ENCODE results near the gene HBA2. TPM values are rescaled to one million over a fixed set of nuclear protein-coding genes. Genes with fewer than 3 reads are reported as not detected.
A peak's percentile ranks its signal among the peaks of the same experiment; 100 is the strongest.

Gene HBA2
- polyA plus RNA-seq, 3 donors: 2.8 to 193 (median 158) TPM

GRCh38 chr16:133716-134115 lies 39.0 kb upstream of the HBA2 start:
- Mint-ChIP-seq H3K9me3 (peaks cover 0 to 2% (median 0%) of the 10 kb centered on the region in 7 donors), H3K4me3 (no peak overlapping the region), H3K27ac (no peak overlapping the region), H3K36me3 (peaks cover 8 to 12% of the 10 kb centered on the region in 2 donors), H3K27me3 (ENCODE audit: low read depth in 3 of 3) (no peaks in the 10 kb centered on the region), H3K4me1 (peaks cover 13% of the 10 kb centered on the region)
- H3K4me2 ChIP-seq (replicated peaks; ENCODE audit: extremely low read depth, low read length, poor library complexity, severe bottlenecking): no peak overlapping the region
- no peak overlapping the region for H3K4me3 ChIP-seq (replicated peaks in 1 of 3; ENCODE audit: low read depth in 2 of 3, low read length in 3 of 3)
- no peak overlapping the region for H3K27ac ChIP-seq (ENCODE audit: low read depth in 1 of 2, low read length in 2 of 2)
- H3K4me1 ChIP-seq (ENCODE audit: control insufficient read depth in 1 of 2, insufficient read depth in 2 of 2, low read length in 2 of 2): peaks cover 8 to 9% of the 10 kb centered on the region in 2 donors
- DNase-seq: no peak
- H3K79me2 ChIP-seq (ENCODE audit: insufficient read depth, low read length): peaks cover 21% of the 10 kb centered on the region
- intact Hi-C loops (cut with micrococcal nuclease): no loop called here
- H2AFZ ChIP-seq (ENCODE audit: insufficient read depth, low read depth, low read length, poor library complexity, severe bottlenecking): no peak overlapping the region
- no peaks in the 10 kb centered on the region for H4K20me1 ChIP-seq (ENCODE audit: insufficient read depth, low read length)
- WGBS (ENCODE audit: insufficient coverage): no CpG with 5 or more reads among the region's 2 CpGs
- peaks cover 0 to 7% of the 10 kb centered on the region in 2 donors for H3K36me3 ChIP-seq (replicated peaks in 1 of 2; ENCODE audit: control insufficient read depth in 1 of 2, insufficient read depth in 2 of 2, low read length in 2 of 2)
- no peaks in the 10 kb centered on the region for H3K27me3 ChIP-seq (ENCODE audit: control insufficient read depth in 2 of 2, insufficient read depth in 2 of 2, low read length in 2 of 2)
- TF ChIP-seq, protein P1, sequence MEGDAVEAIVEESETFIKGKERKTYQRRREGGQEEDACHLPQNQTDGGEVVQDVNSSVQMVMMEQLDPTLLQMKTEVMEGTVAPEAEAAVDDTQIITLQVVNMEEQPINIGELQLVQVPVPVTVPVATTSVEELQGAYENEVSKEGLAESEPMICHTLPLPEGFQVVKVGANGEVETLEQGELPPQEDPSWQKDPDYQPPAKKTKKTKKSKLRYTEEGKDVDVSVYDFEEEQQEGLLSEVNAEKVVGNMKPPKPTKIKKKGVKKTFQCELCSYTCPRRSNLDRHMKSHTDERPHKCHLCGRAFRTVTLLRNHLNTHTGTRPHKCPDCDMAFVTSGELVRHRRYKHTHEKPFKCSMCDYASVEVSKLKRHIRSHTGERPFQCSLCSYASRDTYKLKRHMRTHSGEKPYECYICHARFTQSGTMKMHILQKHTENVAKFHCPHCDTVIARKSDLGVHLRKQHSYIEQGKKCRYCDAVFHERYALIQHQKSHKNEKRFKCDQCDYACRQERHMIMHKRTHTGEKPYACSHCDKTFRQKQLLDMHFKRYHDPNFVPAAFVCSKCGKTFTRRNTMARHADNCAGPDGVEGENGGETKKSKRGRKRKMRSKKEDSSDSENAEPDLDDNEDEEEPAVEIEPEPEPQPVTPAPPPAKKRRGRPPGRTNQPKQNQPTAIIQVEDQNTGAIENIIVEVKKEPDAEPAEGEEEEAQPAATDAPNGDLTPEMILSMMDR (IDR thresholded peaks at IDR 0.05): no peak
- H3K9me3 ChIP-seq (replicated peaks in 1 of 2; ENCODE audit: control insufficient read depth in 1 of 2, insufficient read depth in 1 of 2, low read length in 2 of 2): no peaks in the 10 kb centered on the region
- H3K9ac ChIP-seq (ENCODE audit: insufficient read depth, low read length, poor library complexity, severe bottlenecking): no peak overlapping the region

DNA sequence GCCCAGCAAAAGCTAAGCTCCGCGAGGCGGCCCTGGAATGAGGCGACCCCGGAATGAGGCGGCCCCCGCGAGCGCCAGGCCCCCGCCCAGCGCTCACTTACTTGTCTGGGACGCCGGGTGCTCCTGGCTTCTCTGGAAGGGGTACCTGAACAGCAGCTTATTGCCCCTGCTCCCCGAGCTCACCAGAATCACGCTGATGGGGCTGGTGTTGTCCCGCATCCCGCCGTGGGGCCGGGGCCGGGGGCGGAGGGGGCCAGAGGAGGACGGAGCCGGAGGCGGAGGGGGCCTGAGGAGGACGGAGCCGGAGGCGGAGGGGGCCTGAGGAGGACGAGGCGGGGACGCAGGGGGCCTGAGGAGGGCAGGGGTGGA lies 34.6 kb upstream of the HBA2 start:
- intact Hi-C loops (cut with micrococcal nuclease): loop anchor here in 1 of 2 donors (5.0 kb wide), 1 partner anchor 94 kb away; the partner anchor contains the start of gene FAM234A
- peak overlapping the region; percentile 52 to 78 (median 70) for H3K4me3 ChIP-seq (replicated peaks in 1 of 3; ENCODE audit: low read depth in 2 of 3, low read length in 3 of 3)
- H3K9me3 Mint-ChIP-seq: peaks cover 0 to 4% (median 0%) of the 10 kb centered on the region in 7 donors
- peaks cover 0 to 8% (median 5%) of the 10 kb centered on the region in 3 donors for H3K27me3 Mint-ChIP-seq (ENCODE audit: low read depth in 3 of 3)
- no peaks in the 10 kb centered on the region for H4K20me1 ChIP-seq (ENCODE audit: insufficient read depth, low read length)
- TF ChIP-seq, protein P1 (IDR thresholded peaks at IDR 0.05): no peak
- H3K4me2 ChIP-seq (replicated peaks; ENCODE audit: extremely low read depth, low read length, poor library complexity, severe bottlenecking): peak overlapping the region; percentile 77
- H2AFZ ChIP-seq (ENCODE audit: insufficient read depth, low read depth, low read length, poor library complexity, severe bottlenecking): peak overlapping the region; percentile 89
- H3K27ac ChIP-seq (ENCODE audit: low read depth in 1 of 2, low read length in 2 of 2): peak overlapping the region in 1 of 2 donors; percentile 67
- DNase-seq: no peak
- peak overlapping the region; percentile 67 to 86 for H3K4me3 Mint-ChIP-seq
- peak overlapping the region in 4 of 7 donors; percentile 41 to 60 (median 56) for H3K27ac Mint-ChIP-seq
- peaks cover 14% of the 10 kb centered on the region for H3K4me1 Mint-ChIP-seq
- H3K79me2 ChIP-seq (ENCODE audit: insufficient read depth, low read length): peaks cover 18% of the 10 kb centered on the region
- no peaks in the 10 kb centered on the region for H3K36me3 ChIP-seq (replicated peaks in 1 of 2; ENCODE audit: control insufficient read depth in 1 of 2, insufficient read depth in 2 of 2, low read length in 2 of 2)
- peaks cover 0 to 3% of the 10 kb centered on the region in 2 donors for H3K36me3 Mint-ChIP-seq
- H3K9me3 ChIP-seq (replicated peaks in 1 of 2; ENCODE audit: control insufficient read depth in 1 of 2, insufficient read depth in 1 of 2, low read length in 2 of 2): no peaks in the 10 kb centered on the region
- H3K27me3 ChIP-seq (ENCODE audit: control insufficient read depth in 2 of 2, insufficient read depth in 2 of 2, low read length in 2 of 2): no peaks in the 10 kb centered on the region
- H3K9ac ChIP-seq (ENCODE audit: insufficient read depth, low read length, poor library complexity, severe bottlenecking): peak overlapping the region; percentile 83
- 1% methylated on average over 15 of the region's 30 CpGs for WGBS (ENCODE audit: insufficient coverage)
- H3K4me1 ChIP-seq (ENCODE audit: control insufficient read depth in 1 of 2, insufficient read depth in 2 of 2, low read length in 2 of 2): peaks cover 8 to 9% of the 10 kb centered on the region in 2 donors
